C4-2B (cell line): Measurements from ENCODE around the gene TTI1.

Source experiments
- H3K27ac ChIP-seq: fragments of 450-650 bp; 2 replicates; pipeline ENCODE4 v1.5.1; 2017
- CTCF ChIP-seq: fragments of 450-650 bp; conservative IDR thresholded peaks from 2 replicates; pipeline ENCODE4 v1.5.1; 2017; ENCODE audit warnings: mild to moderate bottlenecking
- ZFX ChIP-seq: fragments of 450-650 bp; IDR thresholded peaks from 2 replicates; pipeline ENCODE4 v1.6.1; 2017

The TTI1 gene

GRCh38 chr20:37980876-37981275 lies 52.4 kb downstream of the TTI1 start:
- TF ChIP-seq CTCF, result no peak
- TF ChIP-seq ZFX, result no peak
- no peak overlapping the region for H3K27ac ChIP-seq

DNA sequence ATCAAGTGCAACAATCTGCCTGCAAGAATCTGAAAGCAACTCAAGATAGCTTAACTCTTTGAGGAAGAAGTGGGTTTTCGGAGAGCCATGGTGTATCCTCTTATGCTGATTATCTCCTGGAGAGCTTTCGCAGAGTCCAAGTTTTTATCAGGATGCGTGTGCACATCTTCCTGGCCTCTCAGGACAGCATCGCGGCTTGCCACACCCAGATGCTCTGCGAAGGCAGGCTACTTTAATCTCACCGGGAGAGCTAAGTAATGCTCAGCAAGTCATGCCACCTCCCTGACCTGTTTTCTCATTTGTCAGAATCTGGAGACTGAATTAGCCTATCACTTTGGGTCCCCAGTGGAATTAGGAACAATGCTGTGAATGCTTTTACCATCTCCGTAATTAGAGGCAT lies 52.9 kb downstream of the TTI1 start:
- no peak for TF ChIP-seq ZFX
- H3K27ac ChIP-seq, result no peak overlapping the region

GRCh38 chr20:37979021-37979985 lies 54.0 kb downstream of the TTI1 start:
- TF ChIP-seq CTCF, result no peak
- TF ChIP-seq ZFX, result no peak
- no peak overlapping the region for H3K27ac ChIP-seq

DNA sequence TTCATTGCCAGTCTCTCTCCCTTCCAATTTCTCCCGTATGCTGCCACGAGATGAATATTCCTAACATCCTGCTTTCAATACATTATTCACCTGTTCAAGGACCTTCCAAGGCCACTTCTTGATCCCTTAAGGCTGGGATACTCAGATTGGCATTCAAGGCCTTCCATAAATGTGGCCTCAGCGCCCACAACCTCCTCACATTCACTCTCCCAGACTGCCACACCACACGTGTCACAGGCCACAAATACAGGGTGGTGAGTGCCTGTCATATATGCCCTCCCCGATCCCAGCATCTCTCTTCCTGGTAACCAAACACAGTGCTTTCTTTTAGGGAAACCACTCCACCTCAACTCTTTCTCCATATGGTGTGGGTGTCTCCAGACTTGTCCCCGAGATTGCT lies 55.5 kb downstream of the TTI1 start:
- H3K27ac ChIP-seq, result no peak overlapping the region

GRCh38 chr20:37977338-37977737 lies 55.9 kb downstream of the TTI1 start:
- no peak overlapping the region for H3K27ac ChIP-seq
- TF ChIP-seq CTCF, result no peak
- no peak for TF ChIP-seq ZFX

More for the DNA sequence above, 55.5 kb downstream of the TTI1 start:
- TF ChIP-seq ZFX (no peak), CTCF (no peak)

- TF ChIP-seq ZFX (no peak), CTCF (no peak)
- no peak overlapping the region for H3K27ac ChIP-seq
Observed at GRCh38 chr20:37976887-37977286, 56.4 kb downstream of the TTI1 start.

GRCh38 chr20:37973059-37973910 lies 60.0 kb downstream of the TTI1 start:
- no peak overlapping the region for H3K27ac ChIP-seq
- no peak for TF ChIP-seq ZFX
- TF ChIP-seq CTCF, result no peak
